Measurements from ENCODE around the gene RAD51B.
"Not testable (repeated sequence)": the region's sequence is repeated elsewhere in the genome, so short reads cannot be mapped to it uniquely, and the experiment has no call there.

RAD51B gene

GRCh38 chr14:68405961-68406360 lies 586.4 kb downstream of the RAD51B start:
- no peak for DNase-seq (ENCODE audit: low read depth)

- no peak for DNase-seq (ENCODE audit: low read depth)
Observed at GRCh38 chr14:68407285-68407684, 587.7 kb downstream of the RAD51B start.

- DNase-seq (ENCODE audit: low read depth): no peak
Observed at GRCh38 chr14:68407825-68408224, 588.2 kb downstream of the RAD51B start.

- no peak for DNase-seq (ENCODE audit: low read depth)
Observed at GRCh38 chr14:68408680-68409079, 589.1 kb downstream of the RAD51B start.

GRCh38 chr14:68409387-68409786 lies 589.8 kb downstream of the RAD51B start:
- no peak for DNase-seq (ENCODE audit: low read depth)

- no peak for DNase-seq (ENCODE audit: low read depth)
Observed at GRCh38 chr14:68412505-68413465, 593.2 kb downstream of the RAD51B start.

- DNase-seq (ENCODE audit: low read depth): no peak
Observed at GRCh38 chr14:68413509-68413908, 593.9 kb downstream of the RAD51B start.

- DNase-seq (ENCODE audit: low read depth): no peak
Observed at GRCh38 chr14:68414121-68414520, 594.5 kb downstream of the RAD51B start.

GRCh38 chr14:68416171-68416570 lies 596.6 kb downstream of the RAD51B start:
- DNase-seq (ENCODE audit: low read depth): no peak

GRCh38 chr14:68417009-68417650 lies 597.6 kb downstream of the RAD51B start:
- DNase-seq (ENCODE audit: low read depth): no peak

- no peak for DNase-seq (ENCODE audit: low read depth)
Observed at GRCh38 chr14:68418174-68419118, 598.9 kb downstream of the RAD51B start.

- no peak for DNase-seq (ENCODE audit: low read depth)
Observed at GRCh38 chr14:68420350-68420749, 600.8 kb downstream of the RAD51B start.

- DNase-seq (ENCODE audit: low read depth): no peak
Observed at GRCh38 chr14:68421116-68421515, 601.5 kb downstream of the RAD51B start.

GRCh38 chr14:68423686-68424085 lies 604.1 kb downstream of the RAD51B start:
- no peak for DNase-seq (ENCODE audit: low read depth)

- DNase-seq (ENCODE audit: low read depth): no peak
Observed at GRCh38 chr14:68424443-68425172, 605.0 kb downstream of the RAD51B start.

GRCh38 chr14:68426661-68427549 lies 607.3 kb downstream of the RAD51B start:
- DNase-seq (ENCODE audit: low read depth): no peak

GRCh38 chr14:68427550-68427890 lies 607.9 kb downstream of the RAD51B start:
- DNase-seq (ENCODE audit: low read depth): no peak

- not testable (repeated sequence) for DNase-seq (ENCODE audit: low read depth)
Observed at GRCh38 chr14:68428900-68429299, 609.3 kb downstream of the RAD51B start.

- DNase-seq (ENCODE audit: low read depth): not testable (repeated sequence)
Observed at GRCh38 chr14:68434173-68434572, 614.6 kb downstream of the RAD51B start.

- DNase-seq (ENCODE audit: low read depth): not testable (repeated sequence)
Observed at GRCh38 chr14:68435631-68436030, 616.1 kb downstream of the RAD51B start.
